GM18867 (cell line): ENCODE results near the gene FBXO36.
"Not testable (repeated sequence)": the region's sequence is repeated elsewhere in the genome, so short reads cannot be mapped to it uniquely, and the experiment has no call there.

Experiments
- ATAC-seq: cut with Tn5 transposase; IDR thresholded peaks from one replicate; pipeline ENCODE4 v1.9.1; 2021; ENCODE audit warnings: mild to moderate bottlenecking, moderate library complexity; ENCODE audit not compliant: unreplicated experiment

FBXO36 gene

GRCh38 chr2:229910147-229910831 is 12.0 kb upstream of the FBXO36 start:
- peak; percentile 15 for ATAC-seq

GRCh38 chr2:229910832-229911412 is 11.4 kb upstream of the FBXO36 start:
- ATAC-seq: peak; percentile 67

GRCh38 chr2:229914171-229914570 is 8.1 kb upstream of the FBXO36 start:
- ATAC-seq: no peak

GRCh38 chr2:229917793-229918192 is 4.5 kb upstream of the FBXO36 start:
- no peak for ATAC-seq

- ATAC-seq: no peak
These were observed 2.2 kb upstream of the FBXO36 start for GRCh38 chr2:229920011-229920641.

- ATAC-seq: peak; percentile 29
These were observed 1.0 kb upstream of the FBXO36 start for GRCh38 chr2:229921101-229921891.

GRCh38 chr2:229921892-229922448 is 333 bp upstream of the FBXO36 start, which contains the start of gene TRIP12:
TSS of gene TRIP12 (minus strand) at chr2:229922009. CDS start at chr2:229880079, 41,930 bp downstream.
- ATAC-seq: peak; percentile 64

GRCh38 chr2:229924541-229924940 is 2.2 kb downstream of the FBXO36 start:
- not testable (repeated sequence) for ATAC-seq

GRCh38 chr2:229925201-229925600 is 2.9 kb downstream of the FBXO36 start:
- ATAC-seq: no peak

- ATAC-seq: no peak
These were observed 5.6 kb downstream of the FBXO36 start for GRCh38 chr2:229927817-229928321.

GRCh38 chr2:229930656-229931055 is 8.4 kb downstream of the FBXO36 start:
- no peak for ATAC-seq

GRCh38 chr2:229931241-229931640 is 8.9 kb downstream of the FBXO36 start:
- ATAC-seq: no peak

GRCh38 chr2:229937537-229937936 is 15.2 kb downstream of the FBXO36 start:
- ATAC-seq: no peak

- no peak for ATAC-seq
These were observed 20.4 kb downstream of the FBXO36 start for GRCh38 chr2:229942671-229943070.

GRCh38 chr2:229943171-229943570 is 20.9 kb downstream of the FBXO36 start:
- ATAC-seq: no peak

GRCh38 chr2:229943770-229944449 is 21.6 kb downstream of the FBXO36 start:
- no peak for ATAC-seq

GRCh38 chr2:229945975-229946374 is 23.7 kb downstream of the FBXO36 start:
- ATAC-seq: no peak

- ATAC-seq: no peak
These were observed 25.2 kb downstream of the FBXO36 start for GRCh38 chr2:229947544-229947943.

- ATAC-seq: no peak
These were observed 30.0 kb downstream of the FBXO36 start for GRCh38 chr2:229952256-229952835.

- no peak for ATAC-seq
These were observed 33.4 kb downstream of the FBXO36 start for GRCh38 chr2:229955663-229956062.
